Gastrocnemius medialis (tissue), 4 donors: Measurements from ENCODE around the gene SPRED2. TPM values are rescaled to one million over a fixed set of nuclear protein-coding genes. Genes with fewer than 3 reads are reported as not detected.

Experiments used
- ATAC-seq, 2 donors: fragments of 150-250 bp; one replicate each; pipeline ENCODE4 v1.9.1; 2016
- DNase-seq, 2 donors: peaks; one replicate each; pipeline ENCODE4 v3.0.0-alpha.2; 2019
- H3K27ac ChIP-seq, 4 donors: fragments of 200-600 bp; sonication (generic); 1 replicate in 1 of 4; 2 replicates in 3 of 4; pipeline ENCODE4 v1.5.1; 2016 to 2018; ENCODE audit warnings: mild to moderate bottlenecking in 2 of 4, moderate library complexity in 1 of 4
- H3K27me3 ChIP-seq, 3 donors: fragments of 200-600 bp; sonication (generic) in 2 of 3; 1 replicate in 1 of 3; 2 replicates in 2 of 3; pipeline versions ENCODE4 v1.5.1 to v1.6.0; 2016 to 2019; ENCODE audit warnings: mild to moderate bottlenecking in 1 of 3, moderate library complexity in 1 of 3
- H3K36me3 ChIP-seq, 2 donors: fragments of 200-600 bp; sonication (generic) in 1 of 2; one replicate each; pipeline ENCODE4 v1.5.1; 2017 to 2018
- H3K4me1 ChIP-seq, 2 donors: fragments of 200-600 bp; sonication (generic) in 1 of 2; one replicate each; pipeline ENCODE4 v1.5.1; 2016 to 2017; ENCODE audit warnings: mild to moderate bottlenecking in 2 of 2
- H3K4me3 ChIP-seq, 4 donors: fragments of 200-600 bp; sonication (generic) in 3 of 4; 1 replicate in 1 of 4; 2 replicates in 3 of 4; pipeline ENCODE4 v1.5.1; 2016 to 2019; ENCODE audit warnings: mild to moderate bottlenecking in 2 of 4
- H3K9me3 ChIP-seq, 3 donors: fragments of 200-600 bp; sonication (generic) in 2 of 3; 1 replicate in 1 of 3; 2 replicates in 2 of 3; pipeline ENCODE4 v1.5.1; 2016 to 2019
- CTCF ChIP-seq, 5 experiments: fragments of 450-650 bp in 3 of 5; fragments of 200-600 bp in 2 of 5; sonication (generic) in 2 of 5; IDR thresholded peaks in 4 of 5; conservative IDR thresholded peaks in 1 of 5; 1 replicate in 4 of 5; 2 replicates in 1 of 5; pipeline ENCODE4 v1.5.1; 2016 to 2019; ENCODE audit warnings: antibody characterized with exemption in 5 of 5, mild to moderate bottlenecking in 3 of 5, moderate library complexity in 3 of 5
- POLR2A ChIP-seq, 2 donors: fragments of 450-650 bp; IDR thresholded peaks; one replicate each; pipeline ENCODE4 v1.6.1; 2017; ENCODE audit warnings: antibody characterized with exemption in 2 of 2, mild to moderate bottlenecking in 2 of 2, moderate library complexity in 2 of 2
- in situ Hi-C, 4 donors: fragments of 200-750 bp; cut with MboI; loops; one replicate each; pipeline versions ENCODE4 v1.15.0 to v1.8.0; 2017; ENCODE audit warnings: low sequenced_read_pairs in 4 of 4
- intact Hi-C: fragments of 100-400 bp; cut with DNase I; formaldehyde crosslinking; loops from one replicate; pipeline ENCODE4 v1.15.1; 2023; ENCODE audit warnings: low total_unique reads
- total RNA-seq, 4 donors: library from RNA; depleted of rRNA; stranded (reverse); fragments of >200 nt; gene quantifications; one replicate each; pipeline versions ENCODE4 v1.1.0 to v1.2.3, GENCODE V29; 2016

The SPRED2 gene
- total RNA-seq, 4 donors from 2014 or later: 4.1 to 12.5 (median 7.4) TPM

GRCh38 chr2:65278531-65278981, 153.8 kb downstream of the SPRED2 start:
- H3K9me3 ChIP-seq: no peaks in the 10 kb centered on the region
- H3K4me1 ChIP-seq: peaks cover 0 to 22% of the 10 kb centered on the region in 2 donors
- intact Hi-C loops (no loop called here), in situ Hi-C loops (loop anchor here in 1 of 4 donors (10.0 kb wide), 1 partner anchor 146 kb away; no protein-coding TSS in a partner anchor)
- H3K27me3 ChIP-seq: peaks cover 0 to 4% (median 3%) of the 10 kb centered on the region in 3 donors
- peak overlapping the region in 1 of 4 donors; percentile 10 for H3K27ac ChIP-seq
- no peak overlapping the region for H3K4me3 ChIP-seq
- DNase-seq (no peak), ATAC-seq (no peak)
- H3K36me3 ChIP-seq: peaks cover 0 to 1% of the 10 kb centered on the region in 2 donors
- TF ChIP-seq POLR2A (IDR thresholded peaks at IDR 0.05) (no peak), CTCF (IDR thresholded peaks at IDR 0.05 in 4 of 5, conservative IDR thresholded peaks at IDR 0.05 in 1 of 5) (no peak)

- Histone ChIP-seq H3K36me3 (peaks cover 0 to 7% of the 10 kb centered on the region in 2 donors), H3K4me1 (peaks cover 0 to 22% of the 10 kb centered on the region in 2 donors), H3K27me3 (peaks cover 0 to 4% (median 3%) of the 10 kb centered on the region in 3 donors), H3K9me3 (no peaks in the 10 kb centered on the region), H3K27ac (no peak overlapping the region), H3K4me3 (no peak overlapping the region)
- ATAC-seq (no peak), DNase-seq (no peak)
- in situ Hi-C loops: loop anchor here in 1 of 4 donors (10.0 kb wide), 1 partner anchor 147 kb away; no protein-coding TSS in a partner anchor
- no peak for TF ChIP-seq CTCF (IDR thresholded peaks at IDR 0.05 in 4 of 5, conservative IDR thresholded peaks at IDR 0.05 in 1 of 5)
- TF ChIP-seq POLR2A (IDR thresholded peaks at IDR 0.05): no peak
- intact Hi-C loops: no loop called here
These were observed 154.5 kb downstream of the SPRED2 start for GRCh38 chr2:65277791-65278483.

- Histone ChIP-seq H3K4me3 (no peak overlapping the region), H3K36me3 (peaks cover 0 to 15% of the 10 kb centered on the region in 2 donors), H3K27me3 (peaks cover 0 to 4% (median 3%) of the 10 kb centered on the region in 3 donors), H3K27ac (peak overlapping the region in 2 of 4 donors; percentile 12 to 30), H3K4me1 (peaks cover 0 to 18% of the 10 kb centered on the region in 2 donors), H3K9me3 (no peaks in the 10 kb centered on the region)
- intact Hi-C loops: no loop called here
- DNase-seq (no peak), ATAC-seq (no peak)
- no peak for TF ChIP-seq POLR2A (IDR thresholded peaks at IDR 0.05)
- TF ChIP-seq CTCF (IDR thresholded peaks at IDR 0.05 in 4 of 5, conservative IDR thresholded peaks at IDR 0.05 in 1 of 5): no peak
- in situ Hi-C loops: loop anchor here in 1 of 4 donors (10.0 kb wide), 1 partner anchor 148 kb away; no protein-coding TSS in a partner anchor
These were observed 155.3 kb downstream of the SPRED2 start for GRCh38 chr2:65277118-65277517.

GRCh38 chr2:65276609-65277008, 155.8 kb downstream of the SPRED2 start:
- Histone ChIP-seq H3K27me3 (peaks cover 0 to 4% (median 3%) of the 10 kb centered on the region in 3 donors), H3K36me3 (peaks cover 0 to 21% of the 10 kb centered on the region in 2 donors), H3K4me3 (no peak overlapping the region), H3K9me3 (no peaks in the 10 kb centered on the region), H3K4me1 (peaks cover 0 to 17% of the 10 kb centered on the region in 2 donors), H3K27ac (peak overlapping the region in 2 of 4 donors; percentile 12 to 30)
- TF ChIP-seq CTCF (IDR thresholded peaks at IDR 0.05 in 4 of 5, conservative IDR thresholded peaks at IDR 0.05 in 1 of 5): no peak
- in situ Hi-C loops: loop anchor here in 1 of 4 donors (10.0 kb wide), 1 partner anchor 148 kb away; no protein-coding TSS in a partner anchor
- DNase-seq (no peak), ATAC-seq (no peak)
- intact Hi-C loops: no loop called here
